GM12872 (cell line): Measurements from ENCODE around the gene HAUS8.

Source experiments
- TF ChIP-seq, protein P1 (sequence below): IDR thresholded peaks from 3 replicates; pipeline ENCODE4 v1.5.1; 2011; ENCODE audit warnings: low read depth, mild to moderate bottlenecking, low read length, moderate library complexity; ENCODE audit not compliant: insufficient read depth

The HAUS8 gene

DNA sequence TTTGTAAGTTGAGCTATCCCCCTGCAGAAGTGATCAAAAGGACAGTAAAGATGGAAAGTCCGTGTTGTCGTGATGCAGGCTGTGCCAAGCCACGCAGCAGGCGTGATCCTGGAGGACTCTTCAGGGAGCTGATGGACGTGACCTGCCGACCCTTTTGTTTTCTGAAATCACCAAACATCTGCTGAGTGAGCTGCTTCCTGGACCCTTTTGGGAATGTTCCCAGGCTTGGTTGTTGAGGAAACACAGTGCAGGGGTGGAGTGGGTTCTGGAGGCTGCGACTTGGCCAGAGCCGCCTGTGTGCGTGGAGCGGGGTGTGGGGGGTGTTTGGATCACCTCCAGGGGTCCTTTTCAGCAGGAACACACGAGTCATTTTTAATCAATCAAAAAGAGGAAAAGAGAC lies 33.3 kb downstream of the HAUS8 start:
- TF ChIP-seq, protein P1, sequence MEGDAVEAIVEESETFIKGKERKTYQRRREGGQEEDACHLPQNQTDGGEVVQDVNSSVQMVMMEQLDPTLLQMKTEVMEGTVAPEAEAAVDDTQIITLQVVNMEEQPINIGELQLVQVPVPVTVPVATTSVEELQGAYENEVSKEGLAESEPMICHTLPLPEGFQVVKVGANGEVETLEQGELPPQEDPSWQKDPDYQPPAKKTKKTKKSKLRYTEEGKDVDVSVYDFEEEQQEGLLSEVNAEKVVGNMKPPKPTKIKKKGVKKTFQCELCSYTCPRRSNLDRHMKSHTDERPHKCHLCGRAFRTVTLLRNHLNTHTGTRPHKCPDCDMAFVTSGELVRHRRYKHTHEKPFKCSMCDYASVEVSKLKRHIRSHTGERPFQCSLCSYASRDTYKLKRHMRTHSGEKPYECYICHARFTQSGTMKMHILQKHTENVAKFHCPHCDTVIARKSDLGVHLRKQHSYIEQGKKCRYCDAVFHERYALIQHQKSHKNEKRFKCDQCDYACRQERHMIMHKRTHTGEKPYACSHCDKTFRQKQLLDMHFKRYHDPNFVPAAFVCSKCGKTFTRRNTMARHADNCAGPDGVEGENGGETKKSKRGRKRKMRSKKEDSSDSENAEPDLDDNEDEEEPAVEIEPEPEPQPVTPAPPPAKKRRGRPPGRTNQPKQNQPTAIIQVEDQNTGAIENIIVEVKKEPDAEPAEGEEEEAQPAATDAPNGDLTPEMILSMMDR: no peak

DNA sequence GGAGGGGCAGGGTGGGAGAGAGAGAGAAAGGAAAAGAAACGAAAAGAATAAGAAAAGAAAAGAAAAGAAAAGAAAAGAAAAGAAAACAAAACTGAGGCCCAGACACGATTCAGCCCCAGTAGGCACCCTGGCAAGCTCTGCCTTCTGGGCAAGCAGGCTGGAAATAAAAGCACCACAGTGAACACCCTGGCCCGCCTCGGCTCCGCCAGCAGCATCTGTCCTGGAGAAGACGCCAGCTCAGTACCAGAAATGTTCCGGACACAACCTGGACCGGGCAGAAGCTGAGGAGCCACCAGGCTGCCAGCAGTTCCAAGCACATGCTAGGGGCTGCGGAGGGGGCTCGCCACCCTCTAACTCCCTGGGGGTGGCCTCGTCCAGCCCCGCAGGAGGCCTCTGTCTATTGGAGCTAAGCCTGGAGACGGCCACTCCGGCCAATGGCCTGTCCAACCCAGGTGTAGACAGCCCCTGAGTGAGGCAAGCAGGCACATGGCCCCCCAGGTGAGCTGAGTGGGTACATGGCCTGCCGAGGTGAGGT lies 37.2 kb downstream of the HAUS8 start:
- TF ChIP-seq, protein P1: no peak

DNA sequence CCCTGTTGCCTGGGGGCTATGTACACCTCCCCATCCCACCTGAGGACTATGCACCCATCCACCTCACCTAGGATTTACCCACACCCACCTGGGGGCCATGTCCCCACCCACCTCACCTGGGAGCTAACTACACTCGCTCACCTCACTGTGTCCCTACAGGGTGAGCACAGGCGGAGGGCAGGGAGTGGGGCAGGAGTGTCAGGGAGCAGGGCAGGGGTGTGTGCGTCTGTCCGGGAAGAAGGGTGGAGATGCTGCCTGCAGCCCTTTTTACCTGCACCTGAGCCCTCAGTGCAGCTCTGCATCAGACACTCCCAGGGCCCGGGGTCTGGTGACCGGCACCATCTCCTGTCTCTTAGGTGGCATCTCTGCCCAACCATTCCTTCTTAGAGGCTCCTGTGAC lies 38.1 kb downstream of the HAUS8 start:
- TF ChIP-seq, protein P1: no peak

DNA sequence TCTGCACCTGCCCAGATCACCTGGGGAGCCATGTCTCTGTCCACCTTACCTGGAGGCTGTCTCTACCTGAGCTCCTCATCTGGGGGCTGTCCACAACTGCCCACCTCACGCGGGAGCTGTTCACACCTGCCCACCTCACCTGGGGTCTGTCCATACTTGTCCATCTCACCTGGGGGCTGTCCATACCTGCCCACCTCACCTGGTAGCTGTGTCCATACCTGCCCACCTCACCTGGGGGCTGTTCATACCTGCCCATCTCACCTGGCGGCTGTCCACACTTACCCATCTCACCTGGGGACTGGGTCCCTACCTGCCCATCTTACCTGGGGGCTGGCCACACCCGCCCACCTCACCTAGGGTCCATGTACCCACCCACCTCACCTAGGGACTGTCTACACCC lies 38.6 kb downstream of the HAUS8 start:
- TF ChIP-seq, protein P1: no peak

DNA sequence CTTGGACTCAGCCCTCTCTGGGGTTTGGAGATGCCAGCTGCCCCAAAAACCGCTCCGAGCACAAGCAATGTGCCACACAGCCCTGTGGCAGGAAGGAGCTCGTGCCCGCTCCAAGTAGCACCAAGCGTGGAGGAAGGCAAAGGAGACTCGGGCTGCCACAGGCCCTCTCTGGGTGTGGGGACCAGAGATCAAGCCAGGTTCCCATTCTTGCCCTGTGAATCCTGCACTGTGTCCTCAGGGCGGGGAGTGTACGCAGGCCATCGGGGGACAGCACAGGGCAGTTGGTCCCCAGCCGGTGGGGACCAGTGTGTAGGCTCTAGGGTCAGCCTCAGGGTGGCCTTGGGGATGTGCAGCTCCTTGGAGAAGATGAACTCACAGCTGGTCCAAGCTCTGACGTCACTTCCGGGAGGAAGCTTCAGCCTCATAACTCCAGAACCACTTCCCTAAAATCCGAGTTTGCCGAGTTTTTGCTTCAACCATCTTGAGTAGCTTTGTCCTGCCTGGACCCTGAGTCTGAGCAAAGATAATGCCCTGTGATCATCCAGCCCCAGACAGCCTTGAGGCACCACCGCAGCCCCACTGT lies 39.3 kb downstream of the HAUS8 start:
- TF ChIP-seq, protein P1: no peak

DNA sequence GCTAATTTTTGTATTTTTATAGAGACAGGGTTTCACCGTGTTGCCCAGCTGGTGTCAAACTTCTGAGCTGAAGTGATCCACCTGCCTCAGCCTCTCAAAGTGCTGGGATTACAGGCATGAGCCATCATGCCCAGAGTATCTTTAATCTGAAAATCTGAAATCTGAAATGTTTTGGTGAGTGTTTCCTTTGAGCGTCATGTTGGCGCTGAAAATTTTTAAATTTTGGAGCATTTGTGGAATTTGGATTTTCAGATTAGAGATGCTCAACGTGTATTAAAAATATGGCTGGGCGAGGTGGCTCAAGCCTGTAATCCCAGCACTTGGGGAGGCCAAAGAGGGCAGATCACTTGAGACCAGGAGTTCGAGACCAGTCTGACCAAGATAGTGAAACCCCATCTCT lies 43.5 kb downstream of the HAUS8 start:
- TF ChIP-seq, protein P1: no peak

DNA sequence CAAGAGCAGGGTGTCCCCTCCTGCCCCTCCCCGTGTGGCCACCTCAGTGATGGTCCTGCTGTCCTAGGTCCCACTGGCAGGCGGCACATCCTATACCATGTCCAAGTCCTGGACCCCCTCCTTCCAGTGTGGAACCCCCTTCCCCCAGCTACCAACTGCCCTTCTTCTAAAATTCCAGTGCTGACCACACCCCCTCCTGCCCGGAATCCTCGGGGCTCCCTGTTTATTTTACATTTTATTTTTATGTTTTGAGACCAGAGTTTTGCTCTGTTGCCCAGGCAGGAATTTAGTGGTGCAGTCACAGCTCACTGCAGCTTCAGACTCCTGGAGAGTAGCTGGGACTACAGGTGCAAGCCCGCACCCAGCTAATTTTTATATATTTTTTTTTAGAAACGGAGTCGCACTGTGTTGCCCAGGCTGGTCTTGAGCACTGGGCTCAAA lies 47.7 kb downstream of the HAUS8 start:
- TF ChIP-seq, protein P1: no peak
